GM19372 (cell line): ENCODE data around the gene CST2.
"Not testable (repeated sequence)": the region's sequence is repeated elsewhere in the genome, so short reads cannot be mapped to it uniquely, and the experiment has no call there.

Source experiments
- ATAC-seq: cut with Tn5 transposase; IDR thresholded peaks from one replicate; pipeline ENCODE4 v1.9.1; 2021; ENCODE audit warnings: mild to moderate bottlenecking, low read depth, moderate library complexity; ENCODE audit not compliant: unreplicated experiment

The CST2 gene

GRCh38 chr20:23811559-23811958 lies 15.0 kb downstream of the CST2 start:
- ATAC-seq, result not testable (repeated sequence)

- not testable (repeated sequence) for ATAC-seq
Observed at GRCh38 chr20:23810349-23810748, 16.2 kb downstream of the CST2 start.

- ATAC-seq, result no peak
Observed at GRCh38 chr20:23800865-23801264, 25.7 kb downstream of the CST2 start.

- ATAC-seq, result peak; percentile 83
Observed at GRCh38 chr20:23799216-23799847, 27.2 kb downstream of the CST2 start.

- ATAC-seq, result no peak
Observed at GRCh38 chr20:23795526-23795925, 31.0 kb downstream of the CST2 start.

- no peak for ATAC-seq
Observed at GRCh38 chr20:23794841-23795240, 31.7 kb downstream of the CST2 start.

GRCh38 chr20:23794065-23794464 lies 32.5 kb downstream of the CST2 start:
- no peak for ATAC-seq

GRCh38 chr20:23783447-23783846 lies 43.1 kb downstream of the CST2 start:
- no peak for ATAC-seq

GRCh38 chr20:23782366-23782983 lies 44.1 kb downstream of the CST2 start:
- no peak for ATAC-seq

- not testable (repeated sequence) for ATAC-seq
Observed at GRCh38 chr20:23778676-23779075, 47.9 kb downstream of the CST2 start.

GRCh38 chr20:23777380-23777779 lies 49.1 kb downstream of the CST2 start:
- not testable (repeated sequence) for ATAC-seq

GRCh38 chr20:23776067-23776771 lies 50.3 kb downstream of the CST2 start:
- ATAC-seq, result no peak

GRCh38 chr20:23774081-23774480 lies 52.4 kb downstream of the CST2 start:
- no peak for ATAC-seq
